Common myeloid progenitor, CD34-positive (primary cell): ENCODE data around the gene BICD2.

Experiments
- CTCF ChIA-PET: fragments of 350-600 bp; sonication (Branson Sonifier 250); formaldehyde crosslinking; loops from one replicate; lab custom pipeline; 2021; ENCODE audit warnings: antibody characterized with exemption; lab: Charles Lee
- POLR2A ChIA-PET: fragments of 350-600 bp; sonication (Branson Sonifier 250); formaldehyde crosslinking; loops from one replicate; lab custom pipeline; 2021; ENCODE audit warnings: antibody characterized with exemption; lab: Charles Lee
- DNase-seq, 3 donors: peaks; one replicate each; pipeline versions ENCODE4 v3.0.0 to v3.0.0-alpha.2; 2013
- H3K27ac ChIP-seq, 2 experiments: 1 replicate in 1 of 2; 2 replicates in 1 of 2; pipeline ENCODE4 v1.7.0; 2013; ENCODE audit warnings: inconsistent platforms in 2 of 2, low read length in 2 of 2, mild to moderate bottlenecking in 2 of 2, low read depth in 1 of 2, moderate library complexity in 1 of 2; ENCODE audit not compliant: severe bottlenecking in 2 of 2, insufficient read depth in 1 of 2, poor library complexity in 1 of 2
- H3K27me3 ChIP-seq, 5 experiments: replicated peaks in 2 of 5; 1 replicate in 3 of 5; 2 replicates in 2 of 5; pipeline versions ENCODE4 v1.6.1 to v1.7.0; 2013; ENCODE audit warnings: low read length in 4 of 5, mild to moderate bottlenecking in 2 of 5, moderate library complexity in 2 of 5, inconsistent platforms in 1 of 5; ENCODE audit not compliant: insufficient read depth in 5 of 5, control insufficient read depth in 4 of 5
- H3K36me3 ChIP-seq, 4 experiments: 1 replicate in 2 of 4; 2 replicates in 2 of 4; pipeline versions ENCODE4 v1.6.1 to v1.7.0; 2013; ENCODE audit warnings: low read length in 3 of 4, control low read depth in 1 of 4, mild to moderate bottlenecking in 1 of 4; ENCODE audit not compliant: control insufficient read depth in 4 of 4, insufficient read depth in 4 of 4
- H3K4me1 ChIP-seq, 4 experiments: 1 replicate in 3 of 4; 2 replicates in 1 of 4; pipeline versions ENCODE4 v1.6.1 to v1.7.1; 2013; ENCODE audit warnings: low read length in 3 of 4, mild to moderate bottlenecking in 3 of 4, control low read depth in 1 of 4, inconsistent platforms in 1 of 4, moderate library complexity in 1 of 4; ENCODE audit not compliant: control insufficient read depth in 4 of 4, insufficient read depth in 4 of 4; ENCODE audit errors: control extremely low read depth in 1 of 4
- H3K4me3 ChIP-seq, 7 experiments: 1 replicate in 4 of 7; 2 replicates in 3 of 7; pipeline versions ENCODE4 v1.5.1 to v1.7.0; 2013; ENCODE audit warnings: mild to moderate bottlenecking in 7 of 7, low read length in 6 of 7, moderate library complexity in 6 of 7, inconsistent platforms in 2 of 7, low read depth in 2 of 7, control low read depth in 1 of 7; ENCODE audit not compliant: insufficient read depth in 4 of 7, control insufficient read depth in 1 of 7; ENCODE audit errors: extremely low read depth in 1 of 7
- H3K9me3 ChIP-seq, 5 experiments: 1 replicate in 4 of 5; 2 replicates in 1 of 5; pipeline versions ENCODE4 v1.6.1 to v1.7.1; 2013; ENCODE audit warnings: low read length in 4 of 5, mild to moderate bottlenecking in 2 of 5, inconsistent platforms in 1 of 5, low read depth in 1 of 5, moderate library complexity in 1 of 5; ENCODE audit not compliant: control insufficient read depth in 4 of 5, insufficient read depth in 2 of 5; ENCODE audit errors: control extremely low read depth in 1 of 5
- WGBS: methylation state at CpG from one replicate; pipeline ENCODE4 v1.1.5; 2013; ENCODE audit not compliant: insufficient coverage; 5-methylcytosine and 5-hydroxymethylcytosine counted together

BICD2 gene

GRCh38 chr9:92734931-92735635 lies 29.6 kb downstream of the BICD2 start:
- POLR2A ChIA-PET = no interaction called here
- CTCF ChIA-PET = interaction anchor here (1.1 to 14.9 kb wide), 5 partner anchors 10 to 61 kb away, joined by 3 to 136 read pairs (median 5); no protein-coding TSS in a partner anchor
- no peak overlapping the region for H3K4me3 ChIP-seq
- peak overlapping the region in 1 of 2 experiments; percentile 12 for H3K27ac ChIP-seq
- peaks cover 0 to 8% (median 5%) of the 10 kb centered on the region in 4 experiments for H3K36me3 ChIP-seq
- no peak for DNase-seq
- peaks cover 0 to 41% (median 33%) of the 10 kb centered on the region in 4 experiments for H3K4me1 ChIP-seq
- no peaks in the 10 kb centered on the region for H3K9me3 ChIP-seq
- WGBS = 99% methylated on average over 9 of the region's 9 CpGs
- H3K27me3 ChIP-seq = no peaks in the 10 kb centered on the region

DNA sequence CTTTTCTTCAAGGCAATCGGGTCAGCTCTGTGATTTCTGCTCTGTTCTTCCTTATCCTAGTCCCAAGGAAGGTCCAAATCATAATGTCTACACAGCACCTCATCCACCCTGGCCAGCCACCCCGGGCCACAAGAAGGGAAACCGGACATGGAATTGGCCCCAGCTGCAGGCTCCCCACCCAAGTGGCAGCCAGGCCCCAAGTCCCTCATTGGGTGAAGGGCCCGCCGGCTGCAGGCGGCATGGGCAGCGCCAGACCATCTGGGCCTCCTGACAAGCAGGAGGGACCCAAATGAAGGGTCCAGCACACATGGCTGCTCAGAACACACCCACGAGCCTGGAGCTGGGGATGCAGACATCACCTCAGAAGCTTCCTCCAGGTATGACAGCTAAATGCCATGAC lies 33.7 kb downstream of the BICD2 start:
- Histone ChIP-seq H3K27ac (no peak overlapping the region), H3K9me3 (no peaks in the 10 kb centered on the region), H3K4me1 (peaks cover 0 to 24% (median 14%) of the 10 kb centered on the region in 4 experiments), H3K36me3 (peaks cover 4 to 46% (median 35%) of the 10 kb centered on the region in 4 experiments), H3K27me3 (no peaks in the 10 kb centered on the region), H3K4me3 (no peak overlapping the region)
- CTCF ChIA-PET = interaction anchor here (0.9 to 14.9 kb wide), 7 partner anchors 14 to 79 kb away, joined by 3 to 136 read pairs (median 4); no protein-coding TSS in a partner anchor
- no peak for DNase-seq
- 97% methylated on average over 8 of the region's 8 CpGs for WGBS
- POLR2A ChIA-PET = no interaction called here

GRCh38 chr9:92729735-92730155 lies 34.9 kb downstream of the BICD2 start:
- Histone ChIP-seq H3K4me1 (peaks cover 0 to 19% (median 7%) of the 10 kb centered on the region in 4 experiments), H3K27me3 (no peaks in the 10 kb centered on the region), H3K9me3 (no peaks in the 10 kb centered on the region), H3K27ac (peak overlapping the region in 1 of 2 experiments; percentile 22), H3K4me3 (no peak overlapping the region), H3K36me3 (peaks cover 6 to 57% (median 44%) of the 10 kb centered on the region in 4 experiments)
- DNase-seq = no peak
- 100% methylated on average over 3 of the region's 9 CpGs for WGBS
- CTCF ChIA-PET = interaction anchor here (0.7 to 14.9 kb wide), 10 partner anchors 9 to 274 kb away, joined by 3 to 136 read pairs (median 4); no protein-coding TSS in a partner anchor
- POLR2A ChIA-PET = no interaction called here

DNA sequence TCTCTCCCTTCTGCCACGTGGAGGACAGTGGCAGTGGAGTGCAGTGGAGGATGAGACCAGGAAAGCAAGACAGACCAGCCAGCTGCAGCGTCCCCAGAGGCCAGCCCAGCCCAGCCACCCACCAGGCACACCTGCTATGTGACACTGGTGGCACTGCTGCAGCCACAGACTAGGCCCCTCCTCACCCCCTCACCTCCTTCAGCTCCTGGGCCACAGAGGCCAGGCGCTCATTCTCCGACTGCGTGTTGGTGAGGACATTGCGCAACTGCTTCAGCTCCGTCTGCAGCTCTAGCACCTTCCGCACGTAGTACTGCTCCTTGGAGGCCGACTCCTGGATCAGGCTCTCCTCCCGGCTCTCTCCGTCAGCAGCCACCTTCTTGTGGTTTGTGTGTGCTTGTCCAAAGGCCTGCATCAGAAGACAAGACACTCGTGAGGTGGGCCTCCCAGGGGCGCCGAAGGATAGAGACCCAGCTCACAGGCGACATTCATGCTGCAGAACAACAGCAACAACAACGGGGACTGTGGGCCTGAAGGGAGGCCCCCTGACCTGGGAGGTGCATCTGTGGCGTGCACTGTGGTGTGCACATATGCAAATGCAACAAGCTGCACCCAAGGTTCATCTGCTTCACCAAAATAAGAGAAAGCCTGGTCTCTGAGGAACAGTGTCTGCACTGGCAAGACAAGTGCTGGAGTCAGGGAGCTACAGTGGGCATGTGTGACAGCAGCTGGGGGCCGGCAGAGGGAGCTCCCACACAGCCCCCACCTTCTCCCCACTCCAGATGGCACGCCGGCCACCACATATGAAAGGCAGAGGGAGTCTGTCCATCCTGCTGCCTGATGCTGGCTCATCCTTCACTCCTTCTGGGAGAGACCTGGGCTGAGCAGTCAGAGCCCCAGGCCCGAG lies 35.5 kb downstream of the BICD2 start:
- H3K27ac ChIP-seq = no peak overlapping the region
- CTCF ChIA-PET = interaction anchor here (0.7 to 14.9 kb wide), 11 partner anchors 9 to 274 kb away, joined by 3 to 136 read pairs (median 3); no protein-coding TSS in a partner anchor
- no peaks in the 10 kb centered on the region for H3K9me3 ChIP-seq
- 84% methylated on average over 19 of the region's 22 CpGs for WGBS
- POLR2A ChIA-PET = no interaction called here
- no peaks in the 10 kb centered on the region for H3K27me3 ChIP-seq
- H3K36me3 ChIP-seq = peaks cover 7 to 61% (median 46%) of the 10 kb centered on the region in 4 experiments
- DNase-seq = peak in 2 of 3 donors; percentile 45 to 50
- peaks cover 0 to 15% (median 5%) of the 10 kb centered on the region in 4 experiments for H3K4me1 ChIP-seq
- no peak overlapping the region for H3K4me3 ChIP-seq

GRCh38 chr9:92727716-92728700 lies 36.6 kb downstream of the BICD2 start:
- ChIA-PET POLR2A (no interaction called here), CTCF (interaction anchor here (1.2 to 14.9 kb wide), 4 partner anchors 9 to 64 kb away, joined by 3 to 136 read pairs (median 22); no protein-coding TSS in a partner anchor)
- no peaks in the 10 kb centered on the region for H3K9me3 ChIP-seq
- no peak overlapping the region for H3K4me3 ChIP-seq
- DNase-seq = no peak
- H3K36me3 ChIP-seq = peaks cover 7 to 70% (median 52%) of the 10 kb centered on the region in 4 experiments
- peaks cover 0 to 15% (median 5%) of the 10 kb centered on the region in 4 experiments for H3K4me1 ChIP-seq
- H3K27ac ChIP-seq = no peak overlapping the region
- H3K27me3 ChIP-seq = no peaks in the 10 kb centered on the region
- 95% methylated on average over 13 of the region's 14 CpGs for WGBS
